ENCODE measurements around the gene GABRG3. TPM values are rescaled to one million over a fixed set of nuclear protein-coding genes. Genes with fewer than 3 reads are reported as not detected.

The GABRG3 gene
- total and polyA plus RNA-seq, 7 donors: not detected

Other genes with a start within 250 kb of the GABRG3 start
- gene GABRB3, start 198.1 kb upstream of the GABRG3 start, total RNA-seq: 1 to 10 TPM in 1 of 4 donors, under 1 TPM in 3; 0.17 to 1.0 (median 0.42) TPM
- gene GABRB3, start 198.1 kb upstream of the GABRG3 start, polyA plus RNA-seq: under 1 TPM; 0.10 to 0.35 (median 0.14) TPM
- gene GABRA5, start 104.1 kb upstream of the GABRG3 start, total RNA-seq: not detected
- under 1 TPM in 2 of 3 donors, not detected in 1; 0.01 to 0.05 TPM for gene GABRA5, start 104.1 kb upstream of the GABRG3 start, polyA plus RNA-seq

Measured in psoas muscle (tissue), 7 donors.